Muscle of leg (tissue), 11 donors: ENCODE results near the gene EMID1. TPM values are rescaled to one million over a fixed set of nuclear protein-coding genes. Genes with fewer than 3 reads are reported as not detected.

Experiments used
- DNase-seq: peaks from one replicate; pipeline ENCODE4 v3.0.0; 2013
- H3K27ac ChIP-seq: one replicate; pipeline ENCODE4 v1.5.1; 2013; ENCODE audit warnings: mild to moderate bottlenecking, low read length, control low read depth
- H3K27me3 ChIP-seq: one replicate; pipeline ENCODE4 v1.6.1; 2013; ENCODE audit warnings: low read length; ENCODE audit not compliant: control insufficient read depth, insufficient read depth
- H3K36me3 ChIP-seq: one replicate; pipeline ENCODE4 v1.6.1; 2013; ENCODE audit warnings: low read length; ENCODE audit not compliant: control insufficient read depth, insufficient read depth
- H3K4me1 ChIP-seq: one replicate; pipeline ENCODE4 v1.6.1; 2013; ENCODE audit warnings: low read length; ENCODE audit not compliant: control insufficient read depth, insufficient read depth
- H3K4me3 ChIP-seq: one replicate; pipeline ENCODE4 v1.5.1; 2013; ENCODE audit warnings: low read length, control low read depth
- H3K9me3 ChIP-seq: replicated peaks from 2 replicates; pipeline ENCODE4 v1.6.1; 2013; ENCODE audit warnings: low read depth, low read length; ENCODE audit not compliant: control insufficient read depth
- WGBS: methylation state at CpG from one replicate; pipeline ENCODE4 v1.1.5; 2013; ENCODE audit warnings: missing lambda C conversion rate; ENCODE audit not compliant: insufficient coverage; 5-methylcytosine and 5-hydroxymethylcytosine counted together
- polyA plus RNA-seq, 8 donors: library from polyadenylated mRNA; unstranded; fragments of 120-200 nt; gene quantifications; one replicate each; pipeline versions ENCODE4 v1.2.1 to v1.2.3, GENCODE V29; 2013; ENCODE audit warnings: inconsistent platforms in 1 of 8, low replicate concordance in 1 of 8; ENCODE audit not compliant: insufficient read length in 8 of 8, insufficient read depth in 1 of 8
- total RNA-seq: library from RNA; stranded (reverse); fragments of 120-200 nt; gene quantifications from one replicate; pipeline ENCODE4 v1.2.4, GENCODE V29; 2013

The EMID1 gene
- total and polyA plus RNA-seq, 9 donors, result 5.2 to 20.4 (median 7.2) TPM

GRCh38 chr22:29202212-29203192 is 3.2 kb upstream of the EMID1 start:
- peaks cover 31% of the 10 kb centered on the region for H3K4me1 ChIP-seq
- peaks cover 13% of the 10 kb centered on the region for H3K27me3 ChIP-seq
- peak overlapping the region; percentile 63 for H3K27ac ChIP-seq
- H3K36me3 ChIP-seq, result no peaks in the 10 kb centered on the region
- 45% methylated on average over 13 of the region's 24 CpGs for WGBS
- peaks cover 2% of the 10 kb centered on the region for H3K9me3 ChIP-seq
- peak; percentile 72 for DNase-seq
- no peak overlapping the region for H3K4me3 ChIP-seq

DNA sequence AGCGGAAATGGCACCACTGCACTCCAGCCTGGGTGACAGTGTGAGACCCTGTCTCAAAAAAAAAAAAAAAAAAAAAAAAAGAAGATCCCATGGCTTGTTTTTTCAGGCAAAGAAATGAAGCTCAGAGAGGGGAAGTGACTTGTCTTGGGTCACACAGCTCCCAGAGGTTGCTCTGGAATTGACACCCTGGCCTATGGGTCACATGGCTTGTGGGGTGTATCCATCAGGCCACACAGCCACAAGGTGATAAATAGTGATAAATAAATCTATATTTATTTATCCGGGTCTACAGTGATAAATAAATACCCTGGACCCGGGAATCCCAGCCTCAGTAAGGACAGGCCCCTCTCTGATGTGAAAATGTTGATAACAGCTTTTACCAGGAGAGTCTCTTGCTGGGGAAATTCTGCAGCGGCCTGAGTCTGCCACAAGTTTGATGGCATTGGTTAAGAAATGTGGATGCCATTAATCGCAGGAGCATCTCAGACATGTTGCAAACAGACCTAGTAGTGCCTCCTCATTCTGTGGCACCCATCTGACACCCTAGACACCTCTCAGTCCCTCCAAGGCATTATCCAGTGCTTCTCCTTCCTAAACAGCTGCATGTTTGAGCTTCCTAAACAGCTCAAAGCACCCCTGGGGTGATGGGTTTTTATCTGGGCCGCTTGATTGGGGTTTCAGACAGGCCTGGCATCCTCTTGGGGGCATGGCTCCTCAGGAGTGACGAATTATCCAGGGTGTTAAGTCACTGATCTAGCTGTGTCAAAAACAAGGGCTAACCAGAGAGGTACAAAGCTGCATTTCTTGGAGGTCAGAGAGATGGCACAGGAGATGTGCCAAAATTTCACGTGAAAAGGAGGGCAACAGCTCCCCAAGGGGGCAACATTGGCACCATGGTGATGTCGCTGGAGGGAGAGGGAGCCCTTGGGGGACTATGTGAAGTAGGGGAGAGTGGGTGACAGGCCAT is 1.9 kb upstream of the EMID1 start:
- Histone ChIP-seq H3K4me1 (peaks cover 31% of the 10 kb centered on the region), H3K27me3 (peaks cover 13% of the 10 kb centered on the region), H3K9me3 (no peaks in the 10 kb centered on the region), H3K4me3 (no peak overlapping the region), H3K36me3 (no peaks in the 10 kb centered on the region), H3K27ac (no peak overlapping the region)
- no peak for DNase-seq
- 82% methylated on average over 4 of the region's 9 CpGs for WGBS

- no peak for DNase-seq
- Histone ChIP-seq H3K9me3 (no peaks in the 10 kb centered on the region), H3K4me1 (peaks cover 31% of the 10 kb centered on the region), H3K27ac (no peak overlapping the region), H3K4me3 (no peak overlapping the region), H3K36me3 (no peaks in the 10 kb centered on the region), H3K27me3 (peaks cover 13% of the 10 kb centered on the region)
- 80% methylated on average over 3 of the region's 8 CpGs for WGBS
Observed at GRCh38 chr22:29204455-29205183, 1.1 kb upstream of the EMID1 start.

- H3K4me3 ChIP-seq, result peak overlapping the region; percentile 36
- 55% methylated on average over 10 of the region's 11 CpGs for WGBS
Observed at GRCh38 chr22:29205252-29205593, 473 bp upstream of the EMID1 start.

GRCh38 chr22:29206372-29207242 is 911 bp downstream of the EMID1 start:
- Histone ChIP-seq H3K9me3 (no peaks in the 10 kb centered on the region), H3K36me3 (no peaks in the 10 kb centered on the region), H3K4me1 (peaks cover 31% of the 10 kb centered on the region), H3K4me3 (peak overlapping the region; percentile 76), H3K27ac (no peak overlapping the region), H3K27me3 (peaks cover 13% of the 10 kb centered on the region)
- no peak for DNase-seq
- WGBS, result 52% methylated on average over 7 of the region's 19 CpGs

More at GRCh38 chr22:29205252-29205593, 473 bp upstream of the EMID1 start:
- Histone ChIP-seq H3K36me3 (no peaks in the 10 kb centered on the region), H3K27me3 (peaks cover 13% of the 10 kb centered on the region), H3K9me3 (no peaks in the 10 kb centered on the region), H3K4me1 (peaks cover 31% of the 10 kb centered on the region), H3K27ac (no peak overlapping the region)
- DNase-seq, result no peak

DNA sequence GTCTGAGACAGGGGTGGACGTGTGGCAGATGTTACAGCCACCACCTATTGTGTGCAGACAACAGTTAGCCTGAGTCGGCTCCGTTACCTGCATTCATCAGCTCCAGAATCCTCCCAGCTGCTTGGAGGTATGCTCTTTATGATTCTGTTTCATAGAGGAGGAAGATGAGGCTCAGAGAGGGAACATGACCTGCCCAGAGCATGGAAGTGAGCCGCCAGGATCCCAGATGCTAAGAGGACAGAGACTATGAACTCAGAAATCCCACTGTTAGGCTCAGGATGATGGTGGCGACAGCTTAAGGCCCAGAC is 1.5 kb downstream of the EMID1 start:
- DNase-seq, result no peak
- H3K4me1 ChIP-seq, result peaks cover 25% of the 10 kb centered on the region
- WGBS, result 76% methylated on average over 3 of the region's 5 CpGs
- no peaks in the 10 kb centered on the region for H3K9me3 ChIP-seq
- H3K4me3 ChIP-seq, result no peak overlapping the region
- peaks cover 13% of the 10 kb centered on the region for H3K27me3 ChIP-seq
- no peaks in the 10 kb centered on the region for H3K36me3 ChIP-seq
- H3K27ac ChIP-seq, result no peak overlapping the region

- Histone ChIP-seq H3K27me3 (peaks cover 13% of the 10 kb centered on the region), H3K4me3 (no peak overlapping the region), H3K4me1 (peaks cover 19% of the 10 kb centered on the region), H3K27ac (no peak overlapping the region), H3K9me3 (no peaks in the 10 kb centered on the region), H3K36me3 (no peaks in the 10 kb centered on the region)
- 77% methylated on average over 7 of the region's 11 CpGs for WGBS
- no peak for DNase-seq
Observed at GRCh38 chr22:29207562-29208501, 2.1 kb downstream of the EMID1 start.

- Histone ChIP-seq H3K4me3 (no peak overlapping the region), H3K27ac (no peak overlapping the region), H3K9me3 (no peaks in the 10 kb centered on the region), H3K27me3 (peaks cover 13% of the 10 kb centered on the region), H3K4me1 (peaks cover 16% of the 10 kb centered on the region), H3K36me3 (no peaks in the 10 kb centered on the region)
- no peak for DNase-seq
- 88% methylated on average over 4 of the region's 4 CpGs for WGBS
Observed at GRCh38 chr22:29208502-29208862, 2.8 kb downstream of the EMID1 start.
